Measurements from ENCODE around the gene GAPDHS.
A peak's percentile ranks its signal among the peaks of the same experiment; 100 is the strongest.

GAPDHS gene

DNA sequence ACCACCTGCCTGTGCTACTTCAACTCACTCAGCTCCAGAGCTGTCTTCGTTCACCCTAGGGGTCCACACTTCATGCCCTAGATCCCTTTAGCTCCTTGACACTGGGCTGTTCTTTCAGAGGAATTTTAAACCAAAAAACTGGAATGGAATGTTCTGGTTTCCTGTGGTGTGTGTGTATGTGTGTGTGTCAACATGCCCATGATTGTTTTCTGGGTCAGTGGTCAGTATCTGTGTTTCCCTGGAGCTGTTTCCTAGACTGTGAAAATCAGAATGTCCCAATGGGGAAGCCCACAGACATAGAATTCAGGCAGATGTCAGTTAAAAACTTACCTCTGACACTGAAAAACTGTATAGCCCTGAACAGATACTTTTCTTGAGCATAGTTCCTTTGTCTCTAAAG, 54.1 kb downstream of the GAPDHS start:
- Mint-ChIP-seq H3K27me3 (ENCODE audit: low read depth, poor library complexity) (peaks cover 72% of the 10 kb centered on the region), H3K9me3 (no peaks in the 10 kb centered on the region), H3K4me1 (no peaks in the 10 kb centered on the region), H3K27ac (no peak overlapping the region), H3K36me3 (ENCODE audit: low read depth) (no peaks in the 10 kb centered on the region), H3K4me3 (no peak overlapping the region)
- TF ChIP-seq CTCF (IDR thresholded peaks at IDR 0.05), result no peak
- no peak for DNase-seq

DNA sequence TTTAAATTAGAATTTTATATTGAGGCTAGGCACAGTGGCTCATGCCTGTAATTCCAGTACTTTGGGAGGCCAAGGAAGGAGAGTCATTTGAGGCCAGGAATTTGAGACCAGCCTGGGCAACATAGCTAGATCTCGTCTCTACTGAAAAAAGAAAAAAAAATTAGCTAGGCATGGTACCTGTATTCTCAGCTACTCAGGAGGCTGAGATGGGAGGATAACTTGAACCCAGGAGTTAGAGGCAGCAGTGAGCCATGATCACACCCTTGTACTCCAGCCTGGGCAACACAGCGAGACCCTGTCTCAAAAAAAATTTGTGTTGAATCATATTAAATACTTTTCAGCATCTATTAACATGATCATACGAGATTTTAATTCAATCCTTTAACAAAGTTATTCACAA, 57.6 kb downstream of the GAPDHS start:
- no peak for DNase-seq
- peaks cover 38% of the 10 kb centered on the region for H3K27me3 Mint-ChIP-seq (ENCODE audit: low read depth, poor library complexity)
- H3K27ac Mint-ChIP-seq, result no peak overlapping the region
- TF ChIP-seq CTCF (IDR thresholded peaks at IDR 0.05), result no peak
- H3K4me3 Mint-ChIP-seq, result no peak overlapping the region
- no peaks in the 10 kb centered on the region for H3K4me1 Mint-ChIP-seq
- H3K36me3 Mint-ChIP-seq (ENCODE audit: low read depth), result no peaks in the 10 kb centered on the region
- H3K9me3 Mint-ChIP-seq, result no peaks in the 10 kb centered on the region

- DNase-seq, result peak; percentile 18
- Mint-ChIP-seq H3K9me3 (no peaks in the 10 kb centered on the region), H3K4me1 (no peaks in the 10 kb centered on the region), H3K27ac (no peak overlapping the region), H3K36me3 (ENCODE audit: low read depth) (no peaks in the 10 kb centered on the region), H3K4me3 (no peak overlapping the region), H3K27me3 (ENCODE audit: low read depth, poor library complexity) (peaks cover 38% of the 10 kb centered on the region)
- TF ChIP-seq CTCF (IDR thresholded peaks at IDR 0.05), result peak; percentile 39
These were observed 59.0 kb downstream of the GAPDHS start for GRCh38 chr19:35592226-35592625.
